Activated CD8-positive, alpha-beta T cell treated with anti-CD3 and anti-CD28 coated beads for 36 hours (primary cell): ENCODE data around the gene AGPAT3. TPM values are rescaled to one million over a fixed set of nuclear protein-coding genes. Genes with fewer than 3 reads are reported as not detected.

ENCODE experiments used
- ATAC-seq: fragments of 200-7000 bp; cut with Tn5 transposase; one replicate; pipeline ENCODE4 v1.10.0; 2021; ENCODE audit warnings: mild to moderate bottlenecking, moderate library complexity
- CTCF ChIA-PET: fragments of 350-600 bp; sonication (Branson Sonifier 250); formaldehyde crosslinking; loops from one replicate; lab custom pipeline; 2021; ENCODE audit warnings: antibody characterized with exemption; lab: Charles Lee
- POLR2A ChIA-PET: fragments of 350-600 bp; sonication (Branson Sonifier 250); formaldehyde crosslinking; loops from one replicate; lab custom pipeline; 2021; ENCODE audit warnings: antibody characterized with exemption; lab: Charles Lee
- DNase-seq: peaks from one replicate; pipeline ENCODE4 v3.0.0-alpha.2; 2020
- H3K27ac Mint-ChIP-seq: one replicate; pipeline ENCODE4 v1.8.0; 2021; ENCODE audit warnings: mild to moderate bottlenecking, mixed read lengths
- H3K27me3 Mint-ChIP-seq: one replicate; pipeline ENCODE4 v1.8.0; 2021; ENCODE audit warnings: mixed read lengths
- H3K36me3 Mint-ChIP-seq: one replicate; pipeline ENCODE4 v1.8.0; 2021; ENCODE audit warnings: low read depth, mixed read lengths
- H3K4me1 Mint-ChIP-seq: one replicate; pipeline ENCODE4 v1.8.0; 2021; ENCODE audit warnings: low read depth, mixed read lengths
- H3K4me3 Mint-ChIP-seq: one replicate; pipeline ENCODE4 v1.8.0; 2021; ENCODE audit warnings: mild to moderate bottlenecking, moderate library complexity, mixed read lengths
- H3K9me3 Mint-ChIP-seq: one replicate; pipeline ENCODE4 v1.8.0; 2021; ENCODE audit warnings: mixed read lengths
- CTCF ChIP-seq: fragments of 200-600 bp; IDR thresholded peaks from one replicate; pipeline ENCODE4 v1.8.0; 2022; ENCODE audit warnings: antibody characterized with exemption, mild to moderate bottlenecking
- intact Hi-C: fragments of 100-400 bp; cut with micrococcal nuclease; formaldehyde crosslinking; loops from one replicate; pipeline ENCODE4 v1.10.0; 2022
- total RNA-seq, 2 experiments: library from RNA; stranded (reverse); gene quantifications; one replicate each; pipeline ENCODE4 v1.2.3, GENCODE V29; 2021

The AGPAT3 gene
- total RNA-seq, 2 experiments from 2014 or later = 59.3 to 62.2 TPM

GRCh38 chr21:43912500-43912899 lies 47.5 kb downstream of the AGPAT3 start:
- ChIA-PET POLR2A (interaction anchor here (1.3 kb wide), 1 partner anchor 18 kb away, joined by 3 read pairs; no protein-coding TSS in a partner anchor), CTCF (no interaction called here)
- DNase-seq (no peak), ATAC-seq (no peak)
- H3K27ac Mint-ChIP-seq = no peak overlapping the region
- peaks cover 19% of the 10 kb centered on the region for H3K36me3 Mint-ChIP-seq
- no peak for TF ChIP-seq CTCF
- no peaks in the 10 kb centered on the region for H3K27me3 Mint-ChIP-seq
- intact Hi-C loops = loop anchor here (10.0 kb wide), 1 partner anchor 48 kb away; the partner anchor contains the start of gene AGPAT3
- H3K4me1 Mint-ChIP-seq = peaks cover 27% of the 10 kb centered on the region
- no peak overlapping the region for H3K4me3 Mint-ChIP-seq
- peaks cover 9% of the 10 kb centered on the region for H3K9me3 Mint-ChIP-seq

GRCh38 chr21:43912910-43913309 lies 47.9 kb downstream of the AGPAT3 start:
- no peak for ATAC-seq
- peaks cover 19% of the 10 kb centered on the region for H3K36me3 Mint-ChIP-seq
- ChIA-PET CTCF (no interaction called here), POLR2A (no interaction called here)
- intact Hi-C loops = loop anchor here (10.0 kb wide), 1 partner anchor 48 kb away; the partner anchor contains the start of gene AGPAT3
- H3K4me3 Mint-ChIP-seq = no peak overlapping the region
- peaks cover 27% of the 10 kb centered on the region for H3K4me1 Mint-ChIP-seq
- H3K27me3 Mint-ChIP-seq = no peaks in the 10 kb centered on the region
- H3K9me3 Mint-ChIP-seq = peaks cover 9% of the 10 kb centered on the region
- DNase-seq = no peak
- TF ChIP-seq CTCF = no peak
- no peak overlapping the region for H3K27ac Mint-ChIP-seq

GRCh38 chr21:43913928-43914327 lies 48.9 kb downstream of the AGPAT3 start:
- H3K9me3 Mint-ChIP-seq = peaks cover 10% of the 10 kb centered on the region
- ChIA-PET CTCF (interaction anchor here (0.6 kb wide), 1 partner anchor 13 kb away, joined by 3 read pairs; no protein-coding TSS in a partner anchor), POLR2A (no interaction called here)
- DNase-seq = peak; percentile 52
- H3K36me3 Mint-ChIP-seq = peaks cover 23% of the 10 kb centered on the region
- intact Hi-C loops = loop anchor here (10.0 kb wide), 1 partner anchor 49 kb away; the partner anchor contains the start of gene AGPAT3
- H3K4me3 Mint-ChIP-seq = no peak overlapping the region
- no peak overlapping the region for H3K27ac Mint-ChIP-seq
- peaks cover 2% of the 10 kb centered on the region for H3K27me3 Mint-ChIP-seq
- TF ChIP-seq CTCF = no peak
- ATAC-seq = no peak
- peaks cover 36% of the 10 kb centered on the region for H3K4me1 Mint-ChIP-seq

- peaks cover 10% of the 10 kb centered on the region for H3K9me3 Mint-ChIP-seq
- peak overlapping the region; percentile 79 for H3K4me3 Mint-ChIP-seq
- H3K27ac Mint-ChIP-seq = peak overlapping the region; percentile 20
- ATAC-seq (no peak), DNase-seq (no peak)
- peaks cover 23% of the 10 kb centered on the region for H3K36me3 Mint-ChIP-seq
- TF ChIP-seq CTCF = no peak
- H3K4me1 Mint-ChIP-seq = peaks cover 43% of the 10 kb centered on the region
- ChIA-PET CTCF (interaction anchor here (0.9 kb wide), 1 partner anchor 59 kb away, joined by 3 read pairs; no protein-coding TSS in a partner anchor), POLR2A (no interaction called here)
- peaks cover 2% of the 10 kb centered on the region for H3K27me3 Mint-ChIP-seq
- intact Hi-C loops = loop anchor here (5.0 to 10.0 kb wide), 2 partner anchors 34 to 51 kb away; partner anchors contain the start of gene AGPAT3
Measured at GRCh38 chr21:43916076-43916475, 51.1 kb downstream of the AGPAT3 start.
